ENCODE results near the gene TMEM31.

GRCh38 chrX:103730796-103731493, 20.2 kb downstream of the TMEM31 start:
- TF ChIP-seq CTCF (IDR thresholded peaks at IDR 0.05) = no peak
- no peak for TF ChIP-seq POLR2A (IDR thresholded peaks at IDR 0.05)

Measured in right lobe of liver (tissue), 4 donors.